Astrocyte (in vitro differentiated cells and primary cell): ENCODE measurements around the gene ZNF628.

Source experiments
- CTCF ChIP-seq: IDR thresholded peaks from 2 replicates; pipeline ENCODE4 v1.5.1; 2011; ENCODE audit warnings: low read depth, mild to moderate bottlenecking, inconsistent platforms, low read length, moderate library complexity; ENCODE audit not compliant: insufficient read depth
- EZH2 ChIP-seq: IDR thresholded peaks from 2 replicates; pipeline ENCODE4 v1.6.1; 2012; ENCODE audit warnings: mild to moderate bottlenecking, low read length, inconsistent platforms; ENCODE audit not compliant: insufficient read depth

- TF ChIP-seq CTCF, result no peak
- TF ChIP-seq EZH2, result no peak
Measured at GRCh38 chr19:55441319-55441691, 35.1 kb upstream of the ZNF628 start.
